Chondrocyte (in vitro differentiated cells): Measurements from ENCODE around the gene ADAP1. TPM values are rescaled to one million over a fixed set of nuclear protein-coding genes. Genes with fewer than 3 reads are reported as not detected.

Experiments used
- DNase-seq: peaks from one replicate; pipeline ENCODE4 v3.0.0; 2021; ENCODE audit warnings: mixed read lengths, low spot score
- H3K27ac Mint-ChIP-seq: one replicate; pipeline ENCODE4 v1.8.0; 2021; ENCODE audit warnings: mild to moderate bottlenecking, moderate library complexity, mixed read lengths; ENCODE audit not compliant: unreplicated experiment
- H3K27me3 Mint-ChIP-seq: 2 replicates; pipeline ENCODE4 v1.8.0; 2021; ENCODE audit warnings: low read depth, mixed read lengths
- H3K36me3 Mint-ChIP-seq: 2 replicates; pipeline ENCODE4 v1.8.0; 2021; ENCODE audit warnings: low read depth, mixed read lengths
- H3K4me1 Mint-ChIP-seq: 2 replicates; pipeline ENCODE4 v1.8.0; 2021; ENCODE audit warnings: low read depth, mild to moderate bottlenecking, mixed read lengths
- H3K4me3 Mint-ChIP-seq: one replicate; pipeline ENCODE4 v1.8.0; 2021; ENCODE audit warnings: mild to moderate bottlenecking, moderate library complexity, mixed read lengths; ENCODE audit not compliant: unreplicated experiment
- H3K9me3 Mint-ChIP-seq: 2 replicates; pipeline ENCODE4 v1.8.0; 2021; ENCODE audit warnings: low read depth, mixed read lengths
- CTCF ChIP-seq: fragments of 200-600 bp; sonication (generic); IDR thresholded peaks from 2 replicates; pipeline ENCODE4 v1.5.0; 2021; ENCODE audit warnings: antibody characterized with exemption, mild to moderate bottlenecking, moderate library complexity
- total RNA-seq: library from RNA; stranded (reverse); gene quantifications from 3 replicates; pipeline ENCODE4 v1.2.1, GENCODE V29; 2021

ADAP1 gene
- total RNA-seq, 1 donor from 2014 or later = 6.7 TPM

DNA sequence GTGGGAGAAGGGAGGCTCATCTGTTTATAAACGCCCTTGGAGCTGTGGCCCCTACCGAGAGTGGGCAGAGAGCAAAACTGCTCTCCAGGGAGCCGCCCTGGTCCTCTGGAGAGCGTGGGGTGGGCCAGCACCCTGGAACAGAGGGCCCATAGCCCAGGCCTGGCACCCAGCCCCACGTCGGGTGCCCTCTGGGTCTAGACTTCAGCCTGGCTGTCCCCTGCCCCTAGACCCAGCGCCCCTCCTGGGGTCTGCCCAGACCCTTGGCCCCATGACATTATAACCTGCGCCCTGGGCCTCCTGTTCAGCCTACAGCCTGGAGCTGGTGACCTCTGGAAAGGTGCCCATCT is 53.5 kb downstream of the ADAP1 start:
- Mint-ChIP-seq H3K4me3 (no peak overlapping the region), H3K27ac (no peak overlapping the region), H3K36me3 (peaks cover 7% of the 10 kb centered on the region), H3K9me3 (no peaks in the 10 kb centered on the region), H3K4me1 (peaks cover 4% of the 10 kb centered on the region), H3K27me3 (peaks cover 4% of the 10 kb centered on the region)
- no peak for TF ChIP-seq CTCF
- no peak for DNase-seq

- Mint-ChIP-seq H3K9me3 (no peaks in the 10 kb centered on the region), H3K27me3 (peaks cover 4% of the 10 kb centered on the region), H3K27ac (no peak overlapping the region), H3K36me3 (peaks cover 8% of the 10 kb centered on the region), H3K4me1 (peaks cover 4% of the 10 kb centered on the region), H3K4me3 (no peak overlapping the region)
- no peak for DNase-seq
- TF ChIP-seq CTCF = no peak
Observed at GRCh38 chr7:900331-901040, 54.0 kb downstream of the ADAP1 start.

- Mint-ChIP-seq H3K27me3 (no peaks in the 10 kb centered on the region), H3K4me3 (no peak overlapping the region), H3K36me3 (peaks cover 11% of the 10 kb centered on the region), H3K9me3 (no peaks in the 10 kb centered on the region), H3K4me1 (no peaks in the 10 kb centered on the region), H3K27ac (no peak overlapping the region)
- TF ChIP-seq CTCF = no peak
- no peak for DNase-seq
Observed at GRCh38 chr7:899806-900205, 54.7 kb downstream of the ADAP1 start.

- TF ChIP-seq CTCF = no peak
- H3K36me3 Mint-ChIP-seq = peaks cover 15% of the 10 kb centered on the region
- no peaks in the 10 kb centered on the region for H3K9me3 Mint-ChIP-seq
- no peaks in the 10 kb centered on the region for H3K4me1 Mint-ChIP-seq
- H3K27me3 Mint-ChIP-seq = no peaks in the 10 kb centered on the region
- no peak for DNase-seq
- H3K4me3 Mint-ChIP-seq = no peak overlapping the region
- no peak overlapping the region for H3K27ac Mint-ChIP-seq
Observed at GRCh38 chr7:898855-899681, 55.4 kb downstream of the ADAP1 start.

- DNase-seq = no peak
- no peaks in the 10 kb centered on the region for H3K4me1 Mint-ChIP-seq
- no peak overlapping the region for H3K27ac Mint-ChIP-seq
- H3K27me3 Mint-ChIP-seq = no peaks in the 10 kb centered on the region
- TF ChIP-seq CTCF = no peak
- H3K36me3 Mint-ChIP-seq = peaks cover 17% of the 10 kb centered on the region
- no peaks in the 10 kb centered on the region for H3K9me3 Mint-ChIP-seq
- no peak overlapping the region for H3K4me3 Mint-ChIP-seq
Observed at GRCh38 chr7:898460-898854, 56.0 kb downstream of the ADAP1 start.
